T1000 (cell line): ENCODE results near the gene GALNT17.
"Not testable (repeated sequence)": the region's sequence is repeated elsewhere in the genome, so short reads cannot be mapped to it uniquely, and the experiment has no call there.

Experiments used
- DNase-seq: peaks from one replicate; lab custom pipeline; 2025; ENCODE audit warnings: mixed read lengths; lab: John Stamatoyannopoulos, UW

GALNT17 gene

DNA sequence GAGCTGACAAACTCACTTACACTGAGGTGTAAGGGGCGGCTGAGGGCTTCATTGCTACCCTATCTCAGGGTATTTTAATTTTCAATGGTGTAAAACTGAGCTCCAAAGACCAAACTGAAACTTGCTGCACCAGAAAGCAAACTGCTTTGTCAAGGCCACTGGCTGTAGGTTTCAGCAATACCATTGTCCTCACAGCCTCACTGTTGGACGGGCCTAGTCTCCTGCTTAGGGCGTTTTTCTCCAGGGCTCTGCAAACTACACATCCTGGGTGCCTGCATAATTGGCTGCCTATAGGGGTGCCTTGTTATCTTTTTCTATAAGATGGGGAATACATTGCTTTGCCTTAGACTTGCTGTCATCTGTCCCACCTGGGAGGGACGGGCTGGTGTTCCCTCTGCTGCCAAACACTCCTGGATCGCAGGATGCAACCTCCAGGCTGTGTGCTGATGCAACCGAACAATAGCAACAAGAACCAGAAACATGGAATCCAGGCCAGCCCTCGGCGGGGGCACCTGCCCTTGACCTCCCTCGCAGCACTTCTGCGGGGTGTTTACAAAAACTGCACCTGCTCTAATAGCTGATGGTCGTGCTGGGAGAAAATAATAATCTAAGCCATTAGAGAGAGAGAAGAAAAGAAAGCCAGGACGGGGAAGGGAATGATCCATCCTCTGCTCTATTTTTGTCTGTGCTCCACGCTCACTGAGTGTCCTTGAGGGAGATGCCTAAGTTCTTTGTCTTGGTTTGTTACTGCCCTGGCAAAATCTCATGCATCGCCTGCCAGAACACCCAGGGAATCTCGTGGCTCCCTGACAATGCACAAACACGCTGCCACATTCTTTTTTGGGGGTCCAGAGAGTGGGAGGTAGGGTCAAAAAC is 104.5 kb downstream of the GALNT17 start:
- no peak for DNase-seq

DNA sequence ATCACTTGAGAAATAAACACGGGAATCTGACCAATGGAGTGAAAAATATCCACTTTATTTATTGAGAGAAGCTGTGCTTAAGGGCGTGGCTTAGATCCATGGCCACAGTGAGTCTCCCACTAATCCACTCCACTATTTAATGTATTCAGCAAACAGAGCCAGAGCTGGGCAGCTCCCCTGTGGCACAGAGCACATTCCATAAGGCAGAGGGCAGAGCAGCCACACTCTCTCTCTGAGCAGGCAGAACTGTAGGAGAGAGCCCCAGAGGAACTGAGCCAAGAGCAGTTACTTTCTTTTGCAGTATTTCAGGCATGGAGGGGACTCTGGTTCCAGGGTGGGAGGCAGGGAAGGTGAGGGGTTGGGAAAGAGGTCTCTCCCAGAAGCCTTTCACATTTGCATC is 106.0 kb downstream of the GALNT17 start:
- no peak for DNase-seq

DNA sequence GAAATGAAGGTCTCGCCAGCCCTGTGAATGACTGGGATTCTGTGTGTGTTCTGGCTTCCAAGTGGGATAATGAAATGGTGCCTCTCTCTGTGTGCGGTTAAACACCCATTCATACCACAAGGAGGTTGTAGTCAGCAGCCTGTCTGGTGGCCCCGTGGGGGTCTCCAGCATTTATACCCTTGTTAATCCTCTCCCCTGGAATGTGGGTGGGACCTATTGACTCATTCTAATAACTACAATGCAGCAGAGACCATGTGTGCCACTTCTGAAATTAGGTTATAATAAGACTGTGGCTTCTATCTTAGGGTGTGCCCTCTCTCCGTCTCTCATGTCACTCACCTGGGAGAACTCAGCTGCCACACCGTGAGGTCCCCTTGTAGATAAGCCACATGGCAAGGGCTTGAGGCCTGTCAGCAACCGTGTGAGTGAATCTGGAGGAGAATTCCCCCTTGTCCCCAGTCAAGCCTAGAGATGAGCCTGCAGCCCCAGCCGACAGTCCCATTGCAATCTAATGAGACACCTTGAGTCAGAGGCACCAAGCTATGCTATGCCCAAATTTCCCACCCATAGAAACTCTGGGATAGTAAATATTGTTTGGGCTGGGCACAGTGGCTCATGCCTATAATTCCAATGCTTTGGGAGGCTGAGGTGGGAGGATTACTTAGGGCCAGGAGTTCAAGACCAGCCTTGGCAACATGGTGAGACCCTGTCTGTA is 106.8 kb downstream of the GALNT17 start:
- no peak for DNase-seq

DNA sequence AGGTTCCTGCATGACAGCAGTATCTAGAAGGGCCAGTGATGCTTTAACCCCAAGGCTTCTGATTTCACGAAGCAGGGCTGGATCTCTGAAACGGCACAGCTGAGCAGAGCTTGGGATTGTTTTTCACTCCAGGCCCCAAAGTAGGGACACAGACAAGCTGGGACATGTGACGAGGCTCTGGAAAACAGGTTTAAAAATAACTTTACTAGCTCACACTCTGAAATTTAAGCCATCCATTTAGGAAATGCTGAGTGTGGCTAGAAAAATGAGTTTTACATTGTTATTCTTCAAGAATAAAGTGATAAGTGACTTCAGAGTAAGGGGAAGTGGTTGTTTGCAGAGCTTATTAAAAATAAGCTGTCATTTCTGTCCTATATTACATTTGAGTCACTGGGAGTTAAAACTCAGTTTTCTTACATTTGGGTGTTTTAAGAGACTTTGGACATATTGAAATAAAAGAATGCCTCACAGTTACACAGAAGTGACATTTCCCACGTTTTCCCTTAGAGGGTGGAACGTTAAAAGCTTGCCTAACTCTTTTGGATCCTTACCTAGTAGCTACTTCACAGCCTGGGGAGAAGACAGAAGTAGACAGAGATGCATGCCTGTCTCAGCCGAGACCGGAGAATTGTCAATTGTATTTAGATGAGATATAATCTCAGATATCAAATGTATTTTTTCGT is 107.8 kb downstream of the GALNT17 start:
- no peak for DNase-seq

DNA sequence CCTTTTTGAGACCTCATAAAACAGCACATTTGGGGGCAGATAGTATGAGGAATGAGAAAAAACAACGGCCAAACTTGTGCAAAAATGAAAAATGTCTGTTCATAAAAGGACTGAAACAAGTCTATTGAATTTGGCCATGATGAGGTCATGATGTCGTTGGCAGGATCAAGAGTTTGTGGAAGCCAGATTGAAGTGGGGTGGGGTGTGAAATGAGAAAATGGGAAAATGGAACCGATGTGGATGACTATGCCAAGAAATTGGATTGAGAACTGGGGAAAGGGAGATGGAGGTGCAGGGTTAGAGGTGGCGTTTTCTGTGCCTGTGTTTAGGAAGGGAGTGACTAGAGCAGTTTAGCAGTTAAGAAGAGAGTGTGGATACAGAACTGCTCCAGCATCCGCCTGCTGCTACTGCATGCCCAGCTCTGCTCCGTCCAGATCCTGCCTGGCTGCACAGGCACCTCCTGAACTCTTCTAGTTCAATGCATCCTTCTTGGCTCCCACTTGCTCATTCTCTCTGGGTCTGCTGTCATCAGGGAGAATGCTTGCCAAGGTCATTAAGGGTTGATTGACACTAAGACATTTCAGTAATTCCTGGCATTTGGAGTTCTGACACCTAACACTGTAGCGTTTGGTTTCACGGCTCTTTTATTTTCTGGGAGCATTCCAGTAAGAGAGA is 111.9 kb downstream of the GALNT17 start:
- DNase-seq = no peak

DNA sequence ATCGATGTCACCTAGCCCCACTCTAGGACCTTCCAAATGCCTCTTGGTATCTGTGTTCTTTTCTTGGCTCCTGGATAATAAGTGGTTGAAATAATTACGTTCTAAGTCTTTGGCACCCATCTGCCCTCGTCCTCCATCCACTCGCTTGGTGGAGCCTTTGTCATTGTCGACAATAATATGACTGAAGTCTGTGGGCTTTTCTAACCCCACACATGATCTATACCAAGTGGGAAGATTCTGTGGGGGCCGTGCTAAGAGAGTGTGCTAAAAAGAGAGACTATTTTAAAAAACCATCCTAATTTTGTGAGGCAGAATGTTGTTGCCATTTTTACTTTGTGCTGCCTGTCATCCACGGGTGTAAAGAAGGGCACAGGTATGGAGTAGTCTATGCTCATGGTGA is 113.1 kb downstream of the GALNT17 start:
- DNase-seq = no peak

DNA sequence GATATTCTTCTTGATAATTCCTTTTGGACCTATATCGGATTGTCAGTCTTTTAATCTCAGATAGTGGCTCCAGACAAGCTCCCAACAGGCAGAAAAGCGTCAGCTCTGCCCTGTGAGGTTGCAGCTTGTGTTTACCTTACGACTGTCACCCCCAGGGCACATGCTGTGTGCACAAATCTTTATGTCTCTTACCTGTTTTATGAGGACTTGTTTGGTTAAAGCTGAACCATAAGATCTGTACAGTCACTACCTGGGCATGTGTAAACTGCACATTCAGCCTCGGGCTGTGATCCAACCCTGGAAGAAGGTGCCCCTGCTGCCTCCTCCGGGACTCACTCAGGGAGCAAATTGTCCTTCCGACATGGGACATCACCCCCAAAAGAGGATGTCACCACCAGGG is 119.8 kb downstream of the GALNT17 start:
- DNase-seq = no peak

DNA sequence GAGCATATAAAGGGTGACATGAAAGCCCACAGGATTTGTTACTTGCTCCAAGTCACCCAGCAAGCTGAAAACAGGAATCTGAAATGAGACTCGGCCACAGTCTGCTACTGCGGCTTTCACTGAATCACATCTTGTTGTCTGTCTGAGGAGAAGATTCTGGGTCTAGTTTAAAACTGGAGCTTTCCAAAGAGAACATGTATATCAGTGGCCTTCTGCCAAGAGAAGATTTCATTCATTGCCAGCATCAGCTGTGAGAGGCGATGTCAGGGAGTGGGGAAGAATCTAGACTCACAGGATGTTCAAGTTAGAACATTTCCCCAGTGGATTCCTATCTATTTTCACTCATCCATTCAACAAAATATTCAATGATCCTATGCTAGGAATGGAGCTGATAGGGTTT is 122.8 kb downstream of the GALNT17 start:
- DNase-seq = no peak

DNA sequence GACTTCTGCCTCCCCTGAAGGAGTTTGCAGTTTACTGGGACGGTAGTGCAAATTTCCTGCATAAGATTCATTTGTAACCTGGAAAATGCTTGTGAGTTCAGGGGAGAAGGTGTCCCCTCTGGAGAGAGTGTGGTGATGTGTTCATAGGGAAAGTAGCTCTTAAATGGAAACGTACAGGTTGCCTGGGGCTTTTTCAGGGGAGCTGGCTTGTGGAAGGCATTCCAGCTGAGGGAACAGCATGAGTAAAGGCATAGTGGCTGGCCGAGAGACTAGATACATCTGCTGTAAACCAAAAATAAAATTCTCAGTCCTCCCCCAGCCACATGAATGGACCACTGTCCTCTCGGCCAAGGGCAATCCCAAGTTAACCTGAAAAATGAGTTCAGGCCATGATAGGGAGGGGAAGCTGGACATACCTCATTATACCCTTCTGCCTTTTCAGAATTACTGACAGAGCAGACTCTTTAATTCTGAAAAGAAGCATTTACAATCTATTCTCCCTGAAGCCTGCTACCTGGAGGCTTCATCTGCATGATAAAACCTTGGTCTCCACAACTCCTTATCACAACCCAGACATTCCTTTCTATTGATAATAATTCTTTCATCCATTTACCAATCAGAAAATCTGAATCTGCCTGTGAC is 123.7 kb downstream of the GALNT17 start:
- no peak for DNase-seq

DNA sequence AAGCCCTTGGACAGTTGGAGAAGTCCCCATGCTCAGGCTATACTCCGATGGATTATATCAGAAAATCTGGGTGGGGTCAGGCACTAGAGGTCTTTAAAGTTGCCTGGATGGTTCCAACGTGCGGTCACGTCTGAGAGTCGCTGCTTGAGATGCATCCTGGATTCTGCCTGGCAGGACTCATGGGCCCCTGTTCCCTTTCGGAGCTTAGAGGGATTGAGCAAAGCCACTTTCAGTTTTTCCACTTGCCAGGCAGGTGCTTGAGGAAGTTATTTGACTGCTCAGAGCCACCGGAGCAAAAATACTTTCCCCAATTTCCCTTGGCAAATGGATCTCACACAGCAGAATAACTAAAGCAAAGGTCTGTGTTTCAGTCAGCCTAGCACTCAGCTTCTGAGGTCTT is 129.1 kb downstream of the GALNT17 start:
- no peak for DNase-seq

DNA sequence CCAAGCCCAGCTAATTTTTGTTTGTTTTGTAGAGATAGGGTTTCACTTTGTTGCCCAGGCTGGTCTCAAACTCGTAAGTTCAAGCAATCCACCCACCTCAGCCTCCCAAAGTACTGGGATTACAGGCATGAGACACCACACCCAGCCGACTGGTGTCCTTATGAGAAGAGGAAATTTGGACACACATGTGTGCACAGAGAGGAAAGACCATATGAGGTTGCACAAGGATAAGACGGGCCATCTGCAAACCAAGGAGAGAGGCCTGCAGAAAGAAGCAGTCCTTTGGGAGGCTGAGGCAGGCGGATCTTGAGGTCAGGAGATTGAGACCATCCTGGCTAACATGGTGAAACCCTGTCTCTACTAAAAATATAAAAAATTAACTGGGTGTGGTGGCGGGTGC is 130.9 kb downstream of the GALNT17 start:
- DNase-seq = not testable (repeated sequence)

DNA sequence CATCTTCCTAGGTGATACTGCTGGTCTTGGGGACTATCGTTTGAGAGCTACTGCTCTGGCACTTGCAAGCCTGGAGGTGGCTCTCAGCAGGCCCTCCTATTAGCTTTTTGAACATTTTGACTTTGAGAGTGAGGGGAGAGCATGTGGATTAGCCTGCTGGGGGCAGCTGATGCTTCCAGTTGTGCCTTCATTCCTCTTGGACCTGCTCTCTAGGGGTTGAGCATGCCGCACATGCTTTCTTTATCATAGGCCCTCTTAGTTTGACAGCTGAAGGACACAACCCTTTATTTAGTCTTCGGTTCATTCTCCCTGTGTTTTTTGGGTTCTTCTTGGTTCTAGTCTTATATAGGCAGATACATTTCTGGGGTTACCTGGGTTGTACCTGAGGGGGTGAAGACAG is 132.1 kb downstream of the GALNT17 start:
- no peak for DNase-seq

DNA sequence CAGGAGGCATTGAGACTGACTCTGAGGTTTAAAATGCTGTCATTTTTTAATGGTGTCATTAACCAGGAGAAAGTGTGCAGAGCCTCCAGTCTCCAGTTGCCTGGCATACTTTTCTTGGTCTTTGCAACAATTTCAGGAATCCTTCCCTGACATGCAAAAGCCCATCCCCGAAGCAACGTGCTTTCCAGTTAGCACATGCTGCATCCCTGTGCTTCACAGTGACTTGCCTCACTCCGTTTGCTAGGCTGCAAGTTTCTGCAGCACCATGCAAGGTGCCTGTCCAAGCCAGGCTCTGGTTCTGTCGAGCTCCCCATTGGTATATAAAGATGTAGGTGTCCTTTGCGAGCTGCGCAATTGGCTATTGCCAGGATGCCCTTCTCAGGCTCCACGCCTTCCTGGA is 135.0 kb downstream of the GALNT17 start:
- DNase-seq = no peak

DNA sequence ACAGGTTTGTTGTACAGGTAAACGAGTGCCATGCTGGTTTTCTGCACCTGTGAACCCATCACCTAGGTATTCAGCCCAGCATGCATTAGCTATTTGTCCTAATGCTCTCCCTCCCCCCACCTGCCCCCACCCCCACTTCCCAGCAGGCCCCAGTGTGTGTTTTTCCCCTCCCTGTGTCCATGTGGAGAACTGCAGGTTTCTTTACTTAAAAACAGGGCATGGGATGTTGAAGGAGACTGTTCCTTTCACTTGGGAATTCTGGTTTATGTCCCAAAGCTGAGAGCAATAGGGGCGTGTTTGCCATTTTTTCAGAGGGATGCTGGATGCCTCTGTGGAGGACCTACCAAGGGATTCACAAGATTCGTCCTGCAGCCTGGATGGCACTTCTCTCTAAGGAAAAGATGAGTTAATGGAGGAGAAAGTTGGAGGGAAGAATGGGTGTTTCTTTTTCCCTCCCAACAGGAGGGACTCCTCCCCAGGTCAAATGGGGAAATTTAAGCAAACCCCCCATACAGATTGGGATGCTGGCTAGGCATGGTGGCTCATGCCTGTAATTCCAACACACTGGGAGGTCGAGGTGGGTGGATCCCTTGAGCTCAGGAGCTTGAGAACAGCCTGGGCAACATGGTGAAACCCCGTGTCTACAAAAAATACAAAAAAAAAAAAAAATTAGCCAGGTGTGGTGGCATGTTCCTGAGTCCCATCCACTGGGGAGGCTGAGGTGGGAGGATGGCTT is 136.0 kb downstream of the GALNT17 start:
- no peak for DNase-seq

DNA sequence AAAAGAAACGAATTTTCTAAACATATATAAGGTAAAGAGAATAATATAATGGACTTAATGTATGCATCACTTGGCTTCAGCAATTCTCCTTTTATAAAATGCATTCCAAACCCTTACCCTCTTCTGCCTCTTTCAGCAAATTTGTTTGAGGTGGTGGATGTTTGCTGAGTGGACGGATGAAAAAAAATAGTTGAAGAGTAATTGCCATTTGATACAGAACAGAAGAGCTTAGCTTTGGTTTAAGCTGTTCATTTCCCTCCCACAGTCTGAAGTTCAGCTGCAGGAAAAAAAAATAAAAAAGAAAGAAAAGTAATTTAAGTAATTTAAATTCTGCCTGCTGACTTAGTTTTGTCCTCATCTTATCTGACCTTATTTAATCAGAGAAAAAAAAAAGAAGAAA is 138.6 kb downstream of the GALNT17 start:
- no peak for DNase-seq

DNA sequence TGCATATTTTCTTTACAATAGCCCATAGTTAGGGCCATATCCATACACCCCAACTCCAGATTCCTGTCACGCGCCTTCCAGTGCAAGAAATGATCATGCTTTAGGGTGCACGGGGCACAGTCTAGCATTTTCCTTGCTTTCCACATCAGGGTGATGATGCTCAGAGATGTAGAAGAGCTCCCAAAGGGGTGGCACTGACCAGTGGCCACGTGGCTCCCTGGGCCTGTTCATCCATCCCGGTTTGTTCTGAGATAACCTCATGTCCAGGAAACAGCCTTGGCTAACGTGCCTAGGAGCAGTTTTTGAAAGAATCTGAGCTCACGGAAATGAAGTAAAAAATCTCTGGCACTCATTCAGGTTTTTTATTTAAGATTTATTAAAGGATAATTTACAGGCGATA is 139.3 kb downstream of the GALNT17 start:
- no peak for DNase-seq

DNA sequence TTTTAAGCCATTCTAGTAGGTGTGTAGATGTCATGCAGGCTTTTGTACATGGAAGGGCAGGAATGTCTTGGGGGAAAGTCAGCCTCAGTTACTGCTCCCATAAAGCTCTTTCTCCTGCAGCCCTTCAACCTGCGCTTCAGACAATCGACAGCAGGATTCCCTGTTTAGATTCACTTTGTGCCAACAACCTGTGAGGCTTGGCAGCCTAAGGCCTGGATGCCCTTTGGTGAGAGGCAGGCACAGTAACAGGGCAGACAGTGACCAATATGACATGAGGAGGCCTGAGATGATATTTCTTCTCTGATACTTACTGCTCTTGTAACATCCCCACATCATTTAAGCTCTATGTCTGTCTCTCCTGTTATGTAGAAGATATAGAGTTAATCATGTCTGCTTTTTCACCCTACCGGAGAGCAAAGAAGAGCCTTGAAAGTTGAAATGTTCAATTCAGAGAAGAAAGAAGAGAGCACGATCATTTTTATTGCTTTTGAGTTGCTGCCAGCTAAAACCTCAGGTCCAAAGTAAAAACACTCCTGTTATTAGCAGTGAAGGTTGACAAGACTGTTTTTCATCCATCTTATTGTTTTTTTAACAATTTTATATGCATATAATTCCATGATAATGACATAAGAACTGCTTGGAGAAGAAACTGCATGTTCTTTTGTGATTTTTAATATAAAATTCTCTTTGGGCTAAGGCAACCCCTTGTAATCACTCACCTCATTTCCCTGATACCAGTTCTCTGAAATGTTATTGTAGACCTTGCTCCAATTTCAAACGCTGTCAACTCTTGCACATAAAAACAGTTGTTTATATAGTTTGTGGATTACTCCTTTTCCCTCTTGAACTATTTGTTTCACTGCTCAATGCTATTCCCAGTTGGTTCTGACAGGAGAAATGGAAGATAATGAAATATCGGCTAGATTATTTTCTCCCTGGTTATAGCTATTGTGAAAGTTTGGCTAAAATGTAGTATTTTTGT is 140.9 kb downstream of the GALNT17 start:
- no peak for DNase-seq

DNA sequence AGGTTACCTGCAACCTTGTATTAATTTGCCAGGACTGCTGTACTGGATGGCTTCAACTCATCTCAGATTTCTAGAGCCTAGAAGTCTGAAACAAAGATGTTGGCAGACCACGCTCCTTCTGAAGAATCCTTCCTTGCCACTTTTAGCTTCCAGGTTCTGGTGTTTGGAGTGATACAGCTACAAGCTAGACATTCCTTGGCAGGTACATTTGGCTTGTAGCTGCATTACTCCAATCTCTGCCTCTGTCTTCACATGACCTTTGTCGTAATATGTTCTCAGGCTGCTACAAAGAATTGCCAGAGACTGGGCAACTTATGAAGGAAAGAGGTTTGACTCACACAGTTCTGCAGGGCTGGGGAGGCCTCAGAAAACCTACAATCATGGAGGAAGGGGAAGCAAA is 146.3 kb downstream of the GALNT17 start:
- DNase-seq = no peak

DNA sequence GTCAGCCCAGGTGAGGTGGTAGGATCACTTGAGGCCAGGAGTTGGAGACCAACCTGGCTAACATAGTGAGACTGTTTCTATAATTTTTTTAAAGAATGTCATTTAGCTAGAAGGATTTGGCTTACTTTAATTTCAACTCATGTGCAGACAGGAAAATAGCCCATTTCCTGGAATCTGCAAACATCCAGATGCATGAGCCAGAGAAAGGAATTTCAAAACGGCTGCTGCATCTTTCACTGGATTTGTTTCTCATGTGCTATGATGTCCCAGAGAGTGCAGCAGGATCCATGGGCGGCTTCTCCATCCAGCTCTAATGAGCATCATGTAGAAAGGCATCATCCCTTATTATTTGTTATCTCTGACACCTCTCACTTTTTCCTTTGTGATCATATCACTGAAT is 149.3 kb downstream of the GALNT17 start:
- no peak for DNase-seq

DNA sequence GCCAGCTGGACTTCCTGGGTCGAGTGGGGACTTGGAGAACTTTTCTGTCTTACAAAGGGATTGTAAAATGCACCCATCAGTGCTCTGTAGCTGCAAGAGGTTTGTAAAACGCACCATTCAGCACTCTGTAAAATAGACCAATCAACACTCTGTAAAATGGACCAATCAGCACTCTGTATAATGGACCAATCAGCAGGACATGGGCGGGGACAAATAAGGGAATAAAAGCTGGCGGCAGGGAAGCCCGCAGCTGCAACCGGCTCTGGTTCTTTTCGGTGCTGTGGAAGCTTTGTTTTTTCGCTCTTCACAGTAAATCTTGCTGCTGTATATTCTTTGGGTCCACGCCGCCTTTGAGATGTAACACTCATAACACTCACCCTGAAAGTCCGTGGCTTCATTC is 151.9 kb downstream of the GALNT17 start:
- no peak for DNase-seq
